ENCODE data around the gene ST6GALNAC2. TPM values are rescaled to one million over a fixed set of nuclear protein-coding genes. Genes with fewer than 3 reads are reported as not detected.

Gene ST6GALNAC2
- polyA plus RNA-seq, 1 donor (not counting 4 experiments of a cell fraction or from before 2014, with no cell fraction given): 45.8 TPM

DNA sequence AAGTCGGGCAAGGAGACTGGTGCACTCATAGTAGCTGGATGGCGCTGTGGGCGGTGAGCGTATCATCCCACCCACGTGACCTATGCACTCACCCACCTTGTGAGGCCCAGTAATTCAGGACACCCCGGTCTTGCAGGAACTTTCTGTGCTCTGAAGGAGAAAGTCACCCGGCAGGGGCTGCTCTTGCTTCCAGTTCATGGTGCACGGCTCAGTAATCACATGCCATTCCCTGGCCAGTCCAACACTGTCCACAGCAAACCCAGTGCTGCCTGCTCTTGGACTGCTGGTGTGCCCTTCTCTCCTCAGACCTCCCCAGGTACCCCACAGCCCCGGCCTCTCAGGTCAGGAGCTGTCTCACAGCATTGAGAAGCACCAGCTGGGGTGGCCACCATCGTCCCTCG, 68.0 kb downstream of the ST6GALNAC2 start:
- no peak overlapping the region for H3K4me2 ChIP-seq (ENCODE audit: control insufficient read depth, extremely low read depth, insufficient read depth, low read depth, low read length)

More for the DNA sequence above, 68.0 kb downstream of the ST6GALNAC2 start:
- Histone ChIP-seq H3K4me1 (ENCODE audit: control insufficient read depth, extremely low read depth, insufficient read depth, low read length) (peaks cover 7% of the 10 kb centered on the region), H4K20me1 (ENCODE audit: control insufficient read depth, extremely low read depth, insufficient read depth, low read length) (no peaks in the 10 kb centered on the region), H3K27me3 (ENCODE audit: control insufficient read depth, extremely low read depth, insufficient read depth, low read length) (peaks cover 6% of the 10 kb centered on the region), H3K9me1 (ENCODE audit: control insufficient read depth, extremely low read depth, insufficient read depth, low read length) (no peaks in the 10 kb centered on the region), H2AFZ (ENCODE audit: control insufficient read depth, low read length) (no peak overlapping the region), H3K79me2 (ENCODE audit: control insufficient read depth, insufficient read depth, low read length) (no peaks in the 10 kb centered on the region), H3K27ac (ENCODE audit: control insufficient read depth, insufficient read depth, low read length) (no peak overlapping the region), H3K9me3 (ENCODE audit: control insufficient read depth, low read depth, low read length) (no peaks in the 10 kb centered on the region), H3K36me3 (ENCODE audit: control insufficient read depth in 2 of 2, extremely low read depth in 1 of 2, insufficient read depth in 2 of 2, low read length in 2 of 2) (no peaks in the 10 kb centered on the region), H3K4me3 (ENCODE audit: control insufficient read depth in 2 of 3, extremely low read depth in 1 of 3, insufficient read depth in 2 of 3, low read depth in 1 of 3, low read length in 3 of 3) (no peak overlapping the region), H3K9ac (ENCODE audit: control insufficient read depth, extremely low read depth, insufficient read depth, low read length) (no peak overlapping the region)
- FAIRE-seq: no peak
- TF ChIP-seq EZH2 (IDR thresholded peaks at IDR 0.05; ENCODE audit: low read length) (no peak), CTCF (optimal IDR thresholded peaks at IDR 0.05 in 1 of 3, IDR thresholded peaks at IDR 0.05 in 1 of 3, conservative IDR thresholded peaks at IDR 0.05 in 1 of 3; ENCODE audit: extremely low read depth in 1 of 3, insufficient read depth in 2 of 3, low read length in 3 of 3) (no peak)
- dilution Hi-C loops (cut with MboI; ENCODE audit: extremely low pct_ligation_motif_present, low sequenced_read_pairs): no loop called here
- DNase-seq (ENCODE audit: low read depth, low spot score): no peak

Small RNAs within 50 kb of the gene (small RNA-seq; reads per million reads assigned to genes)
- gene AC015802.2 (ENCODE audit: insufficient read length in 3 of 3, low read depth in 3 of 3, low replicate concordance in 1 of 3) (0 reads per million in 3 experiments), gene SNORD1A (ENCODE audit: insufficient read length in 3 of 3, low read depth in 3 of 3, low replicate concordance in 1 of 3) (0 reads per million in 3 experiments), gene SNORD1B (ENCODE audit: insufficient read length in 3 of 3, low read depth in 3 of 3, low replicate concordance in 1 of 3) (448 to 4,463 (median 3,979) reads per million in 3 experiments)

Other genes starting within 250 kb of the ST6GALNAC2 start
- gene PRPSAP1, start 231.9 kb downstream of the ST6GALNAC2 start, polyA plus RNA-seq: 41.7 to 76.4 TPM (median 51.4 TPM) in 3 replicates
- gene SPHK1, start 201.3 kb downstream of the ST6GALNAC2 start, polyA plus RNA-seq: 50.2 to 113 TPM (median 84.7 TPM) in 3 replicates
- 8.9 to 12.3 TPM (median 10.9 TPM) in 3 replicates for gene UBE2O, start 132.7 kb downstream of the ST6GALNAC2 start, polyA plus RNA-seq
- not detected in 3 replicates for gene AANAT, start 118.3 kb downstream of the ST6GALNAC2 start, polyA plus RNA-seq
- gene RHBDF2, start 84.4 kb downstream of the ST6GALNAC2 start, polyA plus RNA-seq: 14.9 to 22.6 TPM (median 20.6 TPM) in 3 replicates
- 10.3 to 26.1 TPM (median 15.3 TPM) in 3 replicates for gene CYGB, start 48.2 kb downstream of the ST6GALNAC2 start, polyA plus RNA-seq
- gene PRCD, start 45.8 kb downstream of the ST6GALNAC2 start, polyA plus RNA-seq: 0.65 to 1.7 TPM (median 1.2 TPM) in 3 replicates
- 0.28 to 0.84 TPM (median 0.46 TPM) in 3 replicates for gene ST6GALNAC1, start 57.9 kb upstream of the ST6GALNAC2 start, polyA plus RNA-seq
- 113 to 118 TPM (median 114 TPM) in 3 replicates for gene MXRA7, start 125.1 kb upstream of the ST6GALNAC2 start, polyA plus RNA-seq
- 11.0 to 14.6 TPM (median 12.0 TPM) in 3 replicates for gene JMJD6, start 140.7 kb upstream of the ST6GALNAC2 start, polyA plus RNA-seq
- 32.3 to 48.3 TPM (median 37.6 TPM) in 3 replicates for gene METTL23, start 141.0 kb upstream of the ST6GALNAC2 start, polyA plus RNA-seq
- gene SRSF2, start 151.5 kb upstream of the ST6GALNAC2 start, polyA plus RNA-seq: 161 to 249 TPM (median 197 TPM) in 3 replicates
- gene MFSD11, start 152.3 kb upstream of the ST6GALNAC2 start, polyA plus RNA-seq: 14.6 to 17.6 TPM (median 15.2 TPM) in 3 replicates